Measurements from ENCODE around the gene REV3L.

DNA sequence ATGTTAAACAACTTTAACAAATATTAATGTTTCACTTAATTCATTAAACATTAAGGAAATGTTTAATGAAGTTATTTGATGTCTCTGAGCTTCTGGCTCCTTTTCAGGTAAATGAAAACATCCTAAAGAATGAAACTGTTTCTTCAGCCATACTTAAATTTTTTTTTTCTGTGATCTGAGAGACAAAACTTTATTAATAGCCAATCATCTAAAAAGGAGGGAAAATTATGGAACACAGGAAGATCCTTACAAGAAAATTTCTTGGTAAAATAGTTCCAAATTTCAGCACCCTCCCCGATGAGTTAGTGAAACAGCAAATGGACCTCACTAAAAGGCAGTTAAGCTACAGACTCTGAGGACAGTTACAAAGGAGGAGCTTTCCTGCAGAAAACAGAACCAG, 185.2 kb downstream of the REV3L start:
- no peak for TF ChIP-seq PHTF2 (CRISPR knock-in tag; IDR thresholded peaks at IDR 0.05)
- no peak for TF ChIP-seq SRF (CRISPR knock-in tag; IDR thresholded peaks at IDR 0.05)
- TF ChIP-seq HNRNPLL (IDR thresholded peaks at IDR 0.05; ENCODE audit: low read depth, low read length, poor library complexity, severe bottlenecking) = no peak
- no peak for TF ChIP-seq HIVEP1 (CRISPR knock-in tag; IDR thresholded peaks at IDR 0.05)
- TF ChIP-seq, protein P1, sequence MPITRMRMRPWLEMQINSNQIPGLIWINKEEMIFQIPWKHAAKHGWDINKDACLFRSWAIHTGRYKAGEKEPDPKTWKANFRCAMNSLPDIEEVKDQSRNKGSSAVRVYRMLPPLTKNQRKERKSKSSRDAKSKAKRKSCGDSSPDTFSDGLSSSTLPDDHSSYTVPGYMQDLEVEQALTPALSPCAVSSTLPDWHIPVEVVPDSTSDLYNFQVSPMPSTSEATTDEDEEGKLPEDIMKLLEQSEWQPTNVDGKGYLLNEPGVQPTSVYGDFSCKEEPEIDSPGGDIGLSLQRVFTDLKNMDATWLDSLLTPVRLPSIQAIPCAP (CRISPR knock-in tag; IDR thresholded peaks at IDR 0.05; ENCODE audit: borderline replicate concordance) = no peak
- TF ChIP-seq CREM (IDR thresholded peaks at IDR 0.05; ENCODE audit: low read depth) = no peak
- TF ChIP-seq, protein P2, sequence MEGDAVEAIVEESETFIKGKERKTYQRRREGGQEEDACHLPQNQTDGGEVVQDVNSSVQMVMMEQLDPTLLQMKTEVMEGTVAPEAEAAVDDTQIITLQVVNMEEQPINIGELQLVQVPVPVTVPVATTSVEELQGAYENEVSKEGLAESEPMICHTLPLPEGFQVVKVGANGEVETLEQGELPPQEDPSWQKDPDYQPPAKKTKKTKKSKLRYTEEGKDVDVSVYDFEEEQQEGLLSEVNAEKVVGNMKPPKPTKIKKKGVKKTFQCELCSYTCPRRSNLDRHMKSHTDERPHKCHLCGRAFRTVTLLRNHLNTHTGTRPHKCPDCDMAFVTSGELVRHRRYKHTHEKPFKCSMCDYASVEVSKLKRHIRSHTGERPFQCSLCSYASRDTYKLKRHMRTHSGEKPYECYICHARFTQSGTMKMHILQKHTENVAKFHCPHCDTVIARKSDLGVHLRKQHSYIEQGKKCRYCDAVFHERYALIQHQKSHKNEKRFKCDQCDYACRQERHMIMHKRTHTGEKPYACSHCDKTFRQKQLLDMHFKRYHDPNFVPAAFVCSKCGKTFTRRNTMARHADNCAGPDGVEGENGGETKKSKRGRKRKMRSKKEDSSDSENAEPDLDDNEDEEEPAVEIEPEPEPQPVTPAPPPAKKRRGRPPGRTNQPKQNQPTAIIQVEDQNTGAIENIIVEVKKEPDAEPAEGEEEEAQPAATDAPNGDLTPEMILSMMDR (IDR thresholded peaks at IDR 0.05 in 2 of 3, conservative IDR thresholded peaks at IDR 0.05 in 1 of 3; ENCODE audit: insufficient read depth in 2 of 3, low read depth in 1 of 3, low read length in 3 of 3) = no peak
- TF ChIP-seq, protein P3, sequence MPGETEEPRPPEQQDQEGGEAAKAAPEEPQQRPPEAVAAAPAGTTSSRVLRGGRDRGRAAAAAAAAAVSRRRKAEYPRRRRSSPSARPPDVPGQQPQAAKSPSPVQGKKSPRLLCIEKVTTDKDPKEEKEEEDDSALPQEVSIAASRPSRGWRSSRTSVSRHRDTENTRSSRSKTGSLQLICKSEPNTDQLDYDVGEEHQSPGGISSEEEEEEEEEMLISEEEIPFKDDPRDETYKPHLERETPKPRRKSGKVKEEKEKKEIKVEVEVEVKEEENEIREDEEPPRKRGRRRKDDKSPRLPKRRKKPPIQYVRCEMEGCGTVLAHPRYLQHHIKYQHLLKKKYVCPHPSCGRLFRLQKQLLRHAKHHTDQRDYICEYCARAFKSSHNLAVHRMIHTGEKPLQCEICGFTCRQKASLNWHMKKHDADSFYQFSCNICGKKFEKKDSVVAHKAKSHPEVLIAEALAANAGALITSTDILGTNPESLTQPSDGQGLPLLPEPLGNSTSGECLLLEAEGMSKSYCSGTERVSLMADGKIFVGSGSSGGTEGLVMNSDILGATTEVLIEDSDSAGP (CRISPR knock-in tag; IDR thresholded peaks at IDR 0.05) = no peak
- TF ChIP-seq, protein P4, sequence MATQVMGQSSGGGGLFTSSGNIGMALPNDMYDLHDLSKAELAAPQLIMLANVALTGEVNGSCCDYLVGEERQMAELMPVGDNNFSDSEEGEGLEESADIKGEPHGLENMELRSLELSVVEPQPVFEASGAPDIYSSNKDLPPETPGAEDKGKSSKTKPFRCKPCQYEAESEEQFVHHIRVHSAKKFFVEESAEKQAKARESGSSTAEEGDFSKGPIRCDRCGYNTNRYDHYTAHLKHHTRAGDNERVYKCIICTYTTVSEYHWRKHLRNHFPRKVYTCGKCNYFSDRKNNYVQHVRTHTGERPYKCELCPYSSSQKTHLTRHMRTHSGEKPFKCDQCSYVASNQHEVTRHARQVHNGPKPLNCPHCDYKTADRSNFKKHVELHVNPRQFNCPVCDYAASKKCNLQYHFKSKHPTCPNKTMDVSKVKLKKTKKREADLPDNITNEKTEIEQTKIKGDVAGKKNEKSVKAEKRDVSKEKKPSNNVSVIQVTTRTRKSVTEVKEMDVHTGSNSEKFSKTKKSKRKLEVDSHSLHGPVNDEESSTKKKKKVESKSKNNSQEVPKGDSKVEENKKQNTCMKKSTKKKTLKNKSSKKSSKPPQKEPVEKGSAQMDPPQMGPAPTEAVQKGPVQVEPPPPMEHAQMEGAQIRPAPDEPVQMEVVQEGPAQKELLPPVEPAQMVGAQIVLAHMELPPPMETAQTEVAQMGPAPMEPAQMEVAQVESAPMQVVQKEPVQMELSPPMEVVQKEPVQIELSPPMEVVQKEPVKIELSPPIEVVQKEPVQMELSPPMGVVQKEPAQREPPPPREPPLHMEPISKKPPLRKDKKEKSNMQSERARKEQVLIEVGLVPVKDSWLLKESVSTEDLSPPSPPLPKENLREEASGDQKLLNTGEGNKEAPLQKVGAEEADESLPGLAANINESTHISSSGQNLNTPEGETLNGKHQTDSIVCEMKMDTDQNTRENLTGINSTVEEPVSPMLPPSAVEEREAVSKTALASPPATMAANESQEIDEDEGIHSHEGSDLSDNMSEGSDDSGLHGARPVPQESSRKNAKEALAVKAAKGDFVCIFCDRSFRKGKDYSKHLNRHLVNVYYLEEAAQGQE (IDR thresholded peaks at IDR 0.05; ENCODE audit: borderline replicate concordance) = no peak
- TF ChIP-seq, protein P4 (CRISPR knock-in tag; IDR thresholded peaks at IDR 0.05; ENCODE audit: low read depth) = no peak
- TF ChIP-seq, protein P5, sequence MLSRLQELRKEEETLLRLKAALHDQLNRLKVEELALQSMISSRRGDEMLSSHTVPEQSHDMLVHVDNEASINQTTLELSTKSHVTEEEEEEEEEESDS (CRISPR knock-in tag; IDR thresholded peaks at IDR 0.05) = no peak
